Breast epithelium (tissue), 3 donors: ENCODE results near the gene TECPR1.

Experiments used
- POLR2A ChIP-seq: fragments of 450-650 bp; IDR thresholded peaks from one replicate; pipeline ENCODE4 v1.6.1; 2016; ENCODE audit warnings: antibody characterized with exemption, mild to moderate bottlenecking, moderate library complexity
- POLR2AphosphoS5 ChIP-seq, 3 donors: sonication (generic); formaldehyde crosslinking; IDR thresholded peaks; one replicate each; pipeline ENCODE4 v1.6.1; 2017; ENCODE audit warnings: antibody characterized with exemption in 3 of 3
- TF ChIP-seq, protein P1 (sequence below), 3 donors: fragments of 450-650 bp; IDR thresholded peaks; one replicate each; pipeline ENCODE4 v1.5.1; 2016 to 2017; ENCODE audit warnings: antibody characterized with exemption in 3 of 3, mild to moderate bottlenecking in 3 of 3, moderate library complexity in 3 of 3

DNA sequence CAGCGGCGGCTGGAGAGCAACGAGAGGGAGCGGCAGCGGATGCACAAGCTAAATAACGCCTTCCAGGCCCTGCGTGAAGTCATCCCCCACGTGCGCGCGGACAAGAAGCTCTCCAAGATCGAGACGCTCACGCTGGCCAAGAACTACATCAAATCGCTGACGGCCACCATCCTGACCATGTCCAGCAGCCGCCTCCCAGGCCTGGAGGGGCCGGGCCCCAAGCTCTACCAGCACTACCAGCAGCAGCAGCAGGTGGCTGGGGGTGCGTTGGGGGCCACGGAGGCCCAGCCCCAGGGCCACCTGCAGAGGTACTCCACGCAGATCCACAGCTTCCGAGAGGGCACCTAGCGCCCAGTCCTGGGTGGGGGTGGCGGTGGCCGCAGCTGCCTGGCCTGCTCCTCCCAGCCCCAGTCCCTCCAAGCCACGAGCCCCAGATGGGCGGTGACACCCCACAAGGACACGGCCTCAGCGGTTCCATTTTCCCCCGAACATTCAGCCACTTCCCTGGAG, 39.4 kb downstream of the TECPR1 start:
- TF ChIP-seq, protein P1, sequence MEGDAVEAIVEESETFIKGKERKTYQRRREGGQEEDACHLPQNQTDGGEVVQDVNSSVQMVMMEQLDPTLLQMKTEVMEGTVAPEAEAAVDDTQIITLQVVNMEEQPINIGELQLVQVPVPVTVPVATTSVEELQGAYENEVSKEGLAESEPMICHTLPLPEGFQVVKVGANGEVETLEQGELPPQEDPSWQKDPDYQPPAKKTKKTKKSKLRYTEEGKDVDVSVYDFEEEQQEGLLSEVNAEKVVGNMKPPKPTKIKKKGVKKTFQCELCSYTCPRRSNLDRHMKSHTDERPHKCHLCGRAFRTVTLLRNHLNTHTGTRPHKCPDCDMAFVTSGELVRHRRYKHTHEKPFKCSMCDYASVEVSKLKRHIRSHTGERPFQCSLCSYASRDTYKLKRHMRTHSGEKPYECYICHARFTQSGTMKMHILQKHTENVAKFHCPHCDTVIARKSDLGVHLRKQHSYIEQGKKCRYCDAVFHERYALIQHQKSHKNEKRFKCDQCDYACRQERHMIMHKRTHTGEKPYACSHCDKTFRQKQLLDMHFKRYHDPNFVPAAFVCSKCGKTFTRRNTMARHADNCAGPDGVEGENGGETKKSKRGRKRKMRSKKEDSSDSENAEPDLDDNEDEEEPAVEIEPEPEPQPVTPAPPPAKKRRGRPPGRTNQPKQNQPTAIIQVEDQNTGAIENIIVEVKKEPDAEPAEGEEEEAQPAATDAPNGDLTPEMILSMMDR (IDR thresholded peaks at IDR 0.05) = no peak
- TF ChIP-seq POLR2AphosphoS5 (IDR thresholded peaks at IDR 0.05) = no peak
- no peak for TF ChIP-seq POLR2A
